ENCODE data around the gene SST.

Gene SST

GRCh38 chr3:187629711-187630110, 40.5 kb downstream of the SST start:
- DNase-seq (ENCODE audit: low read depth in 2 of 2), result no peak

- no peak for DNase-seq (ENCODE audit: low read depth in 2 of 2)
Measured at GRCh38 chr3:187628169-187628568, 42.0 kb downstream of the SST start.

GRCh38 chr3:187626581-187626980, 43.6 kb downstream of the SST start:
- DNase-seq (ENCODE audit: low read depth in 2 of 2), result no peak

- no peak for DNase-seq (ENCODE audit: low read depth in 2 of 2)
Measured at GRCh38 chr3:187624588-187624987, 45.6 kb downstream of the SST start.

- DNase-seq (ENCODE audit: low read depth in 2 of 2), result no peak
Measured at GRCh38 chr3:187623285-187623814, 46.8 kb downstream of the SST start.

- DNase-seq (ENCODE audit: low read depth in 2 of 2), result no peak
Measured at GRCh38 chr3:187621881-187622280, 48.3 kb downstream of the SST start.

- DNase-seq (ENCODE audit: low read depth in 2 of 2), result no peak
Measured at GRCh38 chr3:187619461-187619860, 50.7 kb downstream of the SST start.

All from stimulated activated CD8-positive, alpha-beta memory T cell treated with anti-CD3 and anti-CD28 coated beads, Interleukin-2, amount 100 ng/mL, for 48 hours (primary cell).